Activated T-cell treated with anti-CD3 and anti-CD28 coated beads, Interleukin-2, amount 50 U/mL, for 24 hours (primary cell): ENCODE measurements around the gene AMOTL2.

Source experiments
- DNase-seq: peaks from one replicate; pipeline ENCODE4 v3.0.0-alpha.2; 2020
- H3K27ac Mint-ChIP-seq: 2 replicates; pipeline ENCODE4 v1.8.0; 2020; ENCODE audit warnings: mild to moderate bottlenecking, mixed read lengths
- H3K27me3 Mint-ChIP-seq: 2 replicates; pipeline ENCODE4 v1.8.0; 2020; ENCODE audit warnings: mixed read lengths
- H3K36me3 Mint-ChIP-seq: 2 replicates; pipeline ENCODE4 v1.8.0; 2020; ENCODE audit warnings: low read depth, mixed read lengths
- H3K4me1 Mint-ChIP-seq: 2 replicates; pipeline ENCODE4 v1.8.0; 2020; ENCODE audit warnings: low read depth, mixed read lengths
- H3K4me3 Mint-ChIP-seq: 2 replicates; pipeline ENCODE4 v1.8.0; 2020; ENCODE audit warnings: mild to moderate bottlenecking, moderate library complexity, mixed read lengths
- H3K9me3 Mint-ChIP-seq: 2 replicates; pipeline ENCODE4 v1.8.0; 2020; ENCODE audit warnings: mixed read lengths

The AMOTL2 gene

DNA sequence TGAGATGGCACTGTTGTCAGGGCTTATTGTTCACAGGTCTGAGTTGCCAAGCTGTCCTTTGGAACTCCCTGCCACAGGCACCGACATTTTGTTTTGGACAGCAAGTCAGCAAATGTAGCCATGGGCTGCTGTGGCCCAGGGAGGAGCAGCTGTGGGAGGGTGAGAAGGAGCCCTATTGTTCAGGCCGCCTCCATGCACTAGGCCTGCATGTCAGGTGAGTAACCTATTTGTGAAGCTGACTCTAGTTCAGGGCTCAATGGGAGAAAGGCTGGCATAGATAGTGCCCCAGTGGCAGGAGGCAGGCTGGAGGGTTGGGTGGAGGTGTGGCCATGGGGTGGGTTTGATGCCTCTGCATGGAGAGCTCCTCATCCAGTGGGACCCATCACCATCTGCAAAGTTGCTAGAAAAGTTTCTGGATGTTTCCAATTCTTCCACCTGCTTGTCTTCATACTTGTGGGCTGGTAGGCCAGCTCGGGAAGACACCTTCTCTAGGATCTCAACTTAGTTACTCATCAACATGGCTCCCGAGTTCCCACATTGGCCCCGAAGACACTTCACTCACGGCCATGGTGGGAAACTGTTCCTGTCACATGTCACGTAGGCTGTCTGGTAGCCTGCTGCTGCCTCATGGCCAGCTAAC, 19.5 kb downstream of the AMOTL2 start:
- Mint-ChIP-seq H3K27ac (no peak overlapping the region), H3K27me3 (no peaks in the 10 kb centered on the region), H3K9me3 (no peaks in the 10 kb centered on the region), H3K36me3 (no peaks in the 10 kb centered on the region), H3K4me1 (no peaks in the 10 kb centered on the region), H3K4me3 (no peak overlapping the region)
- DNase-seq, result no peak

DNA sequence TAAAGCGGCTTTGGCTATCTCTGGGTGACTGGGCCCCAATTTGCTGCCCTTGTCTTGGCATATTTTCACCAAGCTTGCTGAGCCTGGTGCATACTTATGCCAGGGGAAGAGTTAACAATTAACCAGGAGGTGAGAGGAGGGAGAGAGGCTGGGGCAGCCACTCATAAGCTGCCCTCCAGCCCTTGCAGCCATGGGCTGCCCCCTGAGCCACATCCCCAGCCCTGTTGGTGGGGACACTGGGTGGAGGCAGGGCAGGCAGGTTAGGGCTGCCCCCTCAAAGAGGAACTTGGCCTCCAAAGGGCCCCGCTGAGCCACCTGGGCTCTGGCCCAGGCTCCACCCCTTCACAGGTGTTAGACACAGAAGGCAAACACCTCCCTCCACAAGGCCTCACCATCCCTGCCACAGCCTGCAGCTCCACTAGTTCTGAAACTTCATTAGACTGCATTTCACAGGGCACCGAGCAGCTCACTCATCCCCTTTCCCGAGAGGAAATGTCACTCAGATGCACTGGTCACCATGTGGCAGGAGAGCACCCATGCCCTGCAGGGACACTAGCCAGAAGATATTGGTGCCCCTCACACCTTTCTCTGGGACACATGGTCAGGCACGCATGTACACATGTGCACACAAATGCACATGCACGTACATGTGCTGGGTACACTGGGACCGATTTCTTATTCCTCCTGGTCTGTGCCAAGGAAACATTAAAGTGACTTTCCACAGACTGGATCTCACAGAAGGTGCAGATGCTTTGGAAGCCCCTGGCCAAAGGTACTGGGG, 20.2 kb downstream of the AMOTL2 start:
- Mint-ChIP-seq H3K36me3 (no peaks in the 10 kb centered on the region), H3K27ac (no peak overlapping the region), H3K27me3 (no peaks in the 10 kb centered on the region), H3K4me3 (no peak overlapping the region), H3K9me3 (no peaks in the 10 kb centered on the region), H3K4me1 (no peaks in the 10 kb centered on the region)
- no peak for DNase-seq

- no peaks in the 10 kb centered on the region for H3K27me3 Mint-ChIP-seq
These were observed 20.9 kb downstream of the AMOTL2 start for GRCh38 chr3:134353171-134353825.

GRCh38 chr3:134352031-134352671, 22.1 kb downstream of the AMOTL2 start:
- Mint-ChIP-seq H3K9me3 (no peaks in the 10 kb centered on the region), H3K4me1 (no peaks in the 10 kb centered on the region), H3K27me3 (no peaks in the 10 kb centered on the region), H3K36me3 (no peaks in the 10 kb centered on the region), H3K4me3 (no peak overlapping the region), H3K27ac (no peak overlapping the region)
- DNase-seq, result no peak

More at GRCh38 chr3:134353171-134353825, 20.9 kb downstream of the AMOTL2 start:
- no peaks in the 10 kb centered on the region for H3K36me3 Mint-ChIP-seq
- H3K4me3 Mint-ChIP-seq, result no peak overlapping the region
- H3K9me3 Mint-ChIP-seq, result no peaks in the 10 kb centered on the region
- H3K4me1 Mint-ChIP-seq, result no peaks in the 10 kb centered on the region
- DNase-seq, result no peak
- no peak overlapping the region for H3K27ac Mint-ChIP-seq

GRCh38 chr3:134351427-134351826, 22.8 kb downstream of the AMOTL2 start:
- no peaks in the 10 kb centered on the region for H3K27me3 Mint-ChIP-seq
- H3K9me3 Mint-ChIP-seq, result peaks cover 7% of the 10 kb centered on the region
- no peak overlapping the region for H3K4me3 Mint-ChIP-seq
- no peak overlapping the region for H3K27ac Mint-ChIP-seq
- H3K36me3 Mint-ChIP-seq, result no peaks in the 10 kb centered on the region
- DNase-seq, result no peak
- no peaks in the 10 kb centered on the region for H3K4me1 Mint-ChIP-seq

- H3K9me3 Mint-ChIP-seq, result peaks cover 11% of the 10 kb centered on the region
- no peak overlapping the region for H3K4me3 Mint-ChIP-seq
- H3K27ac Mint-ChIP-seq, result no peak overlapping the region
- H3K27me3 Mint-ChIP-seq, result no peaks in the 10 kb centered on the region
- no peak for DNase-seq
- no peaks in the 10 kb centered on the region for H3K36me3 Mint-ChIP-seq
- no peaks in the 10 kb centered on the region for H3K4me1 Mint-ChIP-seq
These were observed 23.4 kb downstream of the AMOTL2 start for GRCh38 chr3:134350861-134351311.

DNA sequence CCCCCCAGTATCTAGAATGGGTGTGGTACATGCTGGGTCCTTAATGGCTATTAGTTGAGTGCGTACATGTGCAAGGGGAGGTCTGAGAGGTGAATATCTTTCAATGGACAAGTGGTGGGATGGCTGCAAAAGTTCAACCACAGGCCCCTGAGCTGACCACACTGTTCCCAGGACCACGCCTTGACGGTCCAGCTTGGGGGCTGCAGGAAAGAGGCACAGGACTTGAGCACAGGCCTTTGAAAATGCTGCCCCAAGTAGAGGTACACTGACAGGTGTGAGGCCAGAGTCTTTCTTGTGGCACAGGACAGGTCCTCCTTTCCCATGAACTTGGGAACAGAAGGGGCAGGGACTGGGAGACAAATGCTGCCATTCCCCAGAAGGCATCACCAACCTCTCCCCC, 24.0 kb downstream of the AMOTL2 start:
- H3K4me1 Mint-ChIP-seq, result no peaks in the 10 kb centered on the region
- H3K36me3 Mint-ChIP-seq, result no peaks in the 10 kb centered on the region
- no peaks in the 10 kb centered on the region for H3K27me3 Mint-ChIP-seq
- H3K9me3 Mint-ChIP-seq, result peaks cover 11% of the 10 kb centered on the region
- no peak for DNase-seq
- H3K27ac Mint-ChIP-seq, result no peak overlapping the region
- no peak overlapping the region for H3K4me3 Mint-ChIP-seq

DNA sequence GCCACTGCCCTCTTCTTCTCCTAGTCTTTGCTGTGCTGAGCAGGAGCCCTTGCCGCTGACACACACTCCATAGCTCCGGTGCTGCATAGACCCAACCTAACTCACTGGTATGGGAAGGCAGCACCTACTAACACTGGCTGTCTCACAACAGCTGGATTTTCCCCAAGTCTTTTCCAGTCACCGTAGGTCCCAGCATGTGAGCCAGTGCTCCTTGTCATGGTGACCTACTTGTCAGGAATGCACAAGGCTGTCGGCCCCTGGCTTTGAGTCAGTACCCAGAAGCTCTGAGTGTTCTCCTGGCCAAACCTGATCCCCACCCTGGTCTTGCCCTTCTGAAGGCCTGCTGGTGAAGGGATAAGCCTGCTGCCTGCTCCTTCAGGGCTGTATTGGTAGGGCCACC, 25.7 kb downstream of the AMOTL2 start:
- H3K9me3 Mint-ChIP-seq, result peaks cover 11% of the 10 kb centered on the region
- DNase-seq, result no peak
- no peaks in the 10 kb centered on the region for H3K27me3 Mint-ChIP-seq
- no peak overlapping the region for H3K4me3 Mint-ChIP-seq
- H3K27ac Mint-ChIP-seq, result no peak overlapping the region
- no peaks in the 10 kb centered on the region for H3K36me3 Mint-ChIP-seq
- H3K4me1 Mint-ChIP-seq, result no peaks in the 10 kb centered on the region

DNA sequence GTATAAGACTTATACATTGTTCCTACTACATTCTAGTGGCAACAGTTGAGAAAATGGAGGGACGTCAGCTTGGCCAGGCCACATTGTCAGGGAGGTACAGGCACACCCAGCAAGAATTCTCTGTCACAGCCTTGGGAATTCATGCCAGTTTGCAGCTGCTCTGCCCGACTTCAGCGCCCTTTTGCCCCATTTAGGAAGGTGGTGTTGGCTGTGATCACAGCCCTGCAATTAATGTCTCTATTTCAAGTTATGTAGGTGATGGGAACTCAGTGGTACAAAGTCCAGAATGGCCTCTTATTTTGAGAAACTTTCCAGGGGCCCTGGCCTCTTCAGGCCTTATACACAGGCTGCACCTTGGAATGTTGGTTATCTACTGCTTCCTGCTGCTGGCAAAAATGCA, 26.7 kb downstream of the AMOTL2 start:
- DNase-seq, result no peak
- H3K4me3 Mint-ChIP-seq, result no peak overlapping the region
- H3K27ac Mint-ChIP-seq, result no peak overlapping the region
- no peaks in the 10 kb centered on the region for H3K4me1 Mint-ChIP-seq
- no peaks in the 10 kb centered on the region for H3K27me3 Mint-ChIP-seq
- no peaks in the 10 kb centered on the region for H3K36me3 Mint-ChIP-seq
- H3K9me3 Mint-ChIP-seq, result peaks cover 11% of the 10 kb centered on the region

- Mint-ChIP-seq H3K27me3 (no peaks in the 10 kb centered on the region), H3K9me3 (peaks cover 11% of the 10 kb centered on the region), H3K36me3 (no peaks in the 10 kb centered on the region), H3K4me1 (no peaks in the 10 kb centered on the region), H3K4me3 (no peak overlapping the region), H3K27ac (no peak overlapping the region)
- no peak for DNase-seq
These were observed 27.5 kb downstream of the AMOTL2 start for GRCh38 chr3:134346744-134347143.

- no peaks in the 10 kb centered on the region for H3K27me3 Mint-ChIP-seq
- H3K4me1 Mint-ChIP-seq, result no peaks in the 10 kb centered on the region
- no peak overlapping the region for H3K27ac Mint-ChIP-seq
- no peak overlapping the region for H3K4me3 Mint-ChIP-seq
- H3K36me3 Mint-ChIP-seq, result no peaks in the 10 kb centered on the region
- H3K9me3 Mint-ChIP-seq, result peaks cover 11% of the 10 kb centered on the region
- DNase-seq, result no peak
These were observed 29.0 kb downstream of the AMOTL2 start for GRCh38 chr3:134345202-134345601.

DNA sequence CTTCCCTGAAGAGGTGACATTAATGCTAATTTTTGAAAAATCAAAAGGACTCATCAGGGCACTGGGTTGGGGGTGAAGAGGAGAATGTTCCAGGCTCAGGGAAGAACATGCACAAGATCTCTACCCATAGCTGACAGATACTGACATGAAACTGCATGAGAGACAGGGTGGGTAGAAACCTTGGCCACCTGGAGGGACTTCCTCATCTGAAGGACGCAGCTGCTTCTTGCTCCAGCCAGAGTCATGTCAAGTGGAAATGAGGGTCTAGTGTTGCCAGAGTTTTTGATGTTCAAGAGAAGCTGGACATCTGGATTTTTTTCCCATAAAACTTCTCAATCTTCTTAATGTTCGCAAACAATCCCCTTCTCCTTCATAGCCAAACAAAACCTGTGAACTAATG, 29.7 kb downstream of the AMOTL2 start:
- Mint-ChIP-seq H3K36me3 (no peaks in the 10 kb centered on the region), H3K27ac (no peak overlapping the region), H3K4me3 (no peak overlapping the region), H3K27me3 (no peaks in the 10 kb centered on the region), H3K9me3 (peaks cover 11% of the 10 kb centered on the region), H3K4me1 (no peaks in the 10 kb centered on the region)
- no peak for DNase-seq

- Mint-ChIP-seq H3K4me3 (no peak overlapping the region), H3K27ac (no peak overlapping the region), H3K36me3 (no peaks in the 10 kb centered on the region), H3K9me3 (peaks cover 11% of the 10 kb centered on the region), H3K27me3 (no peaks in the 10 kb centered on the region), H3K4me1 (no peaks in the 10 kb centered on the region)
- no peak for DNase-seq
These were observed 32.0 kb downstream of the AMOTL2 start for GRCh38 chr3:134342259-134342658.

DNA sequence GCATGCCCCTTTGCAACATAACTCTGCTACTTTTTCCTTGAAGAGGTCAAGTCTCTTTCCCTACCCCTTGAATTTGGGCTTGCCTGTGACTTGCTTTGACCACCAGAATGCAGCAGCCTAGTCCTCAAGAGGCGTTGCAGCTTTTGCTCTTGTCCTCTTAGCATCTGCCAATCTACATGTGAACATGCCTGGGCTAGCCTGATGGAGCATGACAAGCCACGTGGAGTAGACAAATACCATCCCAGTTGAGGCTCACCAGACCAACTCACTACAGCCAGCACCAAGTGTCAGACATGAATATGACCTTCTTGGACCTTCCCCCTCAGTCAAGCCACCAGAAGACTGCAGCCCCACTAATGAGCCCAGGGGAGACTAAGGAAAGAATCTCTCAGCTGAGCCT, 32.9 kb downstream of the AMOTL2 start:
- Mint-ChIP-seq H3K4me3 (no peak overlapping the region), H3K36me3 (no peaks in the 10 kb centered on the region), H3K4me1 (no peaks in the 10 kb centered on the region), H3K27ac (no peak overlapping the region), H3K27me3 (no peaks in the 10 kb centered on the region), H3K9me3 (peaks cover 3% of the 10 kb centered on the region)
- DNase-seq, result no peak

- Mint-ChIP-seq H3K4me1 (no peaks in the 10 kb centered on the region), H3K4me3 (no peak overlapping the region), H3K27ac (no peak overlapping the region), H3K36me3 (no peaks in the 10 kb centered on the region), H3K27me3 (no peaks in the 10 kb centered on the region), H3K9me3 (no peaks in the 10 kb centered on the region)
- no peak for DNase-seq
These were observed 33.3 kb downstream of the AMOTL2 start for GRCh38 chr3:134340982-134341365.
